DLD1 (cell line): ENCODE results near the gene TMPRSS11D.

Source experiments
- in situ Hi-C: cut with HindIII; loops from 2 replicates; pipeline ENCODE4 v1.10.0; 2017; ENCODE audit warnings: low sequenced_read_pairs

The TMPRSS11D gene

DNA sequence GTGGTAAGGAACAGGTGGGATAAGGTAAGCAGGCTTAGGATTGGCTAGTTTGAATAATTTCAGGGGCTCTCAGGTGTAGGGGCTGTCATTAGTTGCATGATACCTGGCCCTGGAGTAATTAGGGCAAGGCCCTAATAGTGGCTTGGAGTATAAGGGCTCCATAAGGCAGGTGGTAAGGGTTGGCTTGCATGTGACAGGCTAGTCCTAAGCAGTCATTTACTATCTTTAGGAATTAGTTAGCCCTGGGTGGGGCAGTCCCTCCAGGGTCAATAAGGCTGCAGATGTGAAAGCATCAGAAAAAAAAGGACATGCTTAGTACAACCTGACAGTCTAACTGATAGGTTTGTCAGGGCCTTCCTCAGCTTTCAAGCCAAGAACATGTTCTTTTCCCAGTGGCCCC lies 7.8 kb upstream of the TMPRSS11D start:
- in situ Hi-C loops = no loop called here

- in situ Hi-C loops = no loop called here
Observed at GRCh38 chr4:67886281-67886680, 2.5 kb upstream of the TMPRSS11D start.

GRCh38 chr4:67885762-67886161 lies 2.0 kb upstream of the TMPRSS11D start:
- in situ Hi-C loops = no loop called here

- in situ Hi-C loops = no loop called here
Observed at GRCh38 chr4:67884701-67885100, 899 bp upstream of the TMPRSS11D start.

DNA sequence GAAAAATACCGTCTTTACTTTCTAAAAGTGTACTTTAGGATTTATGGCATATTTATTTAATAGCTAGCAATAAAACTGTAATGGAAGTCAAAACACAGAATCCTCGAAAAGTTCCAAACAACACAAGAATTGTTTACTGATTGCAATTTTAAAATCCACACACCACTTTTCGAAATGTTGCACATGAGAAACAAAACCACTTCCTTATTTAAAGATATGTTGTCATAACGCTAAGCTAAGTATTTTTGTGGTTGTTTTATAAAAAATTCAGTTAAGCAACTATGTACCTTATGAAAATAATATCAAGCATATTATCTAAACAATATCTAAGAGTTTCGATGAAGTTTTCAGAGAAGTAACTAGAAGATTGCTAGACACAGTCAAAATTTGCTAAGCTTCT lies 344 bp downstream of the TMPRSS11D start:
- in situ Hi-C loops = no loop called here

- in situ Hi-C loops = no loop called here
Observed at GRCh38 chr4:67880866-67881610, 2.8 kb downstream of the TMPRSS11D start.

DNA sequence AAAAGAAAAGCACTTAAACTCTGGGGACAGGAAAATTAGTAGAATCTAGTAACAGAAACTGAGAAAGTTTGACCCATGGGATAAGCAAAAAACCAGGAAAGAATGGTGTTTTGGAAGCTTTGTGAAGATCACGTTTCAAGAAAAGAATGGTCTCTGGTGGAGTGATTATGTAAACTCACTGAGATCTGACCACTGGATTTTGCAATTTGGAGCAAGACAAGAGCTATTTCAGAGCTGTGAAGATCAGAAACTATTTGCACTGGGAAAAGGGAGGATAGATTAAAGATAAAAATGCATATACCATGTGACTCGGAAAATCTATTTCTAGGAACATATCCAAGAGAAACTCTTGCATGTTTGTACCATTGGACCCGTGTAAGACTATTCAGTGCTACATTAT lies 4.3 kb downstream of the TMPRSS11D start:
- in situ Hi-C loops = no loop called here

GRCh38 chr4:67877086-67877485 lies 6.7 kb downstream of the TMPRSS11D start:
- in situ Hi-C loops = no loop called here

DNA sequence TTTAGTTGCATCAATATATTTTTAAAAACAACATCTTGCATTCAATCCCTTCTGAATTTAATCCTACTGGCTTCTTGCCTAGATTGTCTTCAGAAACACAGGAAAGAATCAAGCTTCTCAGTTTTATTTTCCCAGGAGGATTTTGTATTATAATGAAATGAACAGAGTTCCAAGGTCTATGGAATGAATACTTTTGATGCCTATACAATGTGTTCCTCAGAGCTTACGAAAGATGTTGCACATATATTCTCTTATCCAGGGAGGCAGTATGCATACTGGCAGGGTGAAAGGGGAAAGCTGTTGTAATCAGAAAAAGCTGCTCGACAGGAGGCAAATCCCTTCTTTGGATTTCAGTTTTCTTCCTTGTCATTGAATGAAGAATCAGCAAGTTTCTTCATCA lies 8.8 kb downstream of the TMPRSS11D start:
- in situ Hi-C loops = no loop called here

DNA sequence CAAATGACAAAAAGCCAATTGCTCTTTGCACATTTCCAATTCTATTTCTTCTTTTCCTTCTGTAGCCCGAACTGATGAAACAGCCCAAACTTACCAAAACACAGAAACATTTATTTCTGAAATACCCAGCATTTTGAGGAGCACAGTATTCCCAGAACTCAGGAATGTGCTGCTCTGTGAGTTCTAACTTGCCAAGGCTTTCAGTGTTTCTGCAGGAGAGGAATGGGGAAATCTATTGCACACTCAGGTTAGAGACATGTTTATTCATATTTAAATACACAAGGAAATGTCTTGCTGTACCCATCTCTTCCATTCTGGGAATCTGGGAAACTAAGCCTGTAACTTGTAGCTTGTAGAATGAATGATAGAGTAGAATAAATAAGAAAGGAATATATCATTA lies 10.7 kb downstream of the TMPRSS11D start:
- in situ Hi-C loops = no loop called here

GRCh38 chr4:67871867-67872266 lies 11.9 kb downstream of the TMPRSS11D start:
- in situ Hi-C loops = no loop called here

DNA sequence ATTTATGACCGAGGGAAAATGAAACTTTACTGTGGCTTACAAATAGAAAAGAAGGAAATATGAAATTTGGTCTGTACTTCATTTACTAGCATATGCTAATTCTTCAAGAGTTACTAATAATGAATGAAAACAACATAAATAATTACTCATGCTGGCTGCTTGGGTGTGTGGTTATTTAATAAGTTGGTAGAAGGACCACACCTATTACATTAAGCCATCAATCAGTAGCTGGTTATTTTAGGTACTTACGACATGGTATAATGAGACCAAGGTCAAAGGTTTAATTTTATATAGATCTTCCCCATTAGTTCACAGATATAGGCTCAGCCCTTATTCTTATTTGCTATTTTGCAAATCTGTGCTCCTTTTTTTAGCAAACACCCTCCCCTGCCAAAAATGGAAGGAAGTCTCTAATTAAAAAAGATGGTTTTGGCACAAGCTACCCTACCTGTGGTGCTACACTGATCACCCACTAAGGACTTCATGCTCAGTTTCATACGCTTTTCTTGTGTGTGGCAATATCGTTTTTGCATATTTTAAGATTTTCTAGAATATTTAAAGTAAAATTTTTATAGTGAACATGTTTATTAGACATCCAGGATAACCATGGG lies 14.1 kb downstream of the TMPRSS11D start:
- in situ Hi-C loops = no loop called here

- in situ Hi-C loops = no loop called here
Observed at GRCh38 chr4:67861513-67861912, 22.3 kb downstream of the TMPRSS11D start.

DNA sequence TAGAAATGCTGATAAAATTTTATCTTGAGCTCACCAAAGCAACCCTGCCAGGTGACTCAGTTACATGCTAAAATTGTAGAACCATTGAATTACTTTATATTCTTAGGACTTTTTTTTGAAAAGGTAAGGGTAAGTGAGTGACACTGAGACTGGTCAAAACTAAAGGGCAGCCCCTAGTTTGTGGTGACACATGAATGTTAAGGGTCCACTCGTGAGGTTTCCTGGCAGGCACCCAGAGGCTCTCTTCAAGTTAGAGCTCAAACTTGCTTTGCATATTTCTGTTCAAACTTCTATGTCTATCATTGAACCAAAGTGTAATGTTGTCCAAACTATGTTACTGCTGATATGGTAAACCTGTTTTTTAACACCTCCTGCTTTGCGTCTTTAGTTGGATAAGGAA lies 30.5 kb downstream of the TMPRSS11D start:
- in situ Hi-C loops = no loop called here

- in situ Hi-C loops = no loop called here
Observed at GRCh38 chr4:67820903-67821302, 62.9 kb downstream of the TMPRSS11D start.

DNA sequence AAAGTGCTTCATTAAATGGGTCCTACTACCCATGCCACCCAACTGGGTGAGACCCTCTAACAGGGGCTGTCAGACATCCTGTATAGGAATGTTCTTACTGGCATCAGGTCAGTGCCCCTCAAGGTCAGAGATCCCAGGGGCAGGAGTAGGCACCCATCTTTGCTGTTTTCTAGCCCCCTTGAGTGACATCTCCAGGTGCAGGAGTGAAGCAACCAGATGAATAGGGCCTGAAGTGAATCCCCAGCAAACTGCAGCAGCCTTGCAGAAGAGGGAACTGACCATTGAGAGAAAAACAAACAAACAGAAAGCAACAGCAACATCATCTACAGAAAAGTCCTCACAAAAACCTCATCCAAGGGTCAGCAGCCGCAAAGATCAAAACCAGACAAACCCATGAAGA lies 73.8 kb downstream of the TMPRSS11D start:
- in situ Hi-C loops = no loop called here

GRCh38 chr4:67809502-67809901 lies 74.3 kb downstream of the TMPRSS11D start:
- in situ Hi-C loops = no loop called here

GRCh38 chr4:67796810-67797209 lies 87.0 kb downstream of the TMPRSS11D start:
- in situ Hi-C loops = no loop called here

GRCh38 chr4:67790721-67791120 lies 93.1 kb downstream of the TMPRSS11D start:
- in situ Hi-C loops = no loop called here

DNA sequence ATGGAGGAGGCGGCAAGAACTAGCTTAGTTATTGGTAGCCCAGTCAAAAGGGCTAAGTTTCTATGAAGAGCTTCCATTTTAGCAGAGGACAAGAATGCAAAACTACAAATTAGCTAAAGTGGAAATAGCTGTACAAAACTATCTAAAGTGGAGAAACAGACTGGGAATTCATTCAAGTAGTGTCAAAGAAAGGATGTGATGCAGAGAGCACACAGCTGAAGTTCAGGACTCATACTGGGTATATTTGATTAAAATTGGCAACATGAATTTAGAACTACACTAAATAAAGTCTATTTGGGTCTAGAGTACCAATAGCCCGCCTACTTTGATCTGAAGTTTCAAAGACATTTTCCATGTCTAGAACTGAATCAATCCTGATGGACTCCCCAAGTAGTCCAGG lies 96.5 kb downstream of the TMPRSS11D start:
- in situ Hi-C loops = no loop called here

DNA sequence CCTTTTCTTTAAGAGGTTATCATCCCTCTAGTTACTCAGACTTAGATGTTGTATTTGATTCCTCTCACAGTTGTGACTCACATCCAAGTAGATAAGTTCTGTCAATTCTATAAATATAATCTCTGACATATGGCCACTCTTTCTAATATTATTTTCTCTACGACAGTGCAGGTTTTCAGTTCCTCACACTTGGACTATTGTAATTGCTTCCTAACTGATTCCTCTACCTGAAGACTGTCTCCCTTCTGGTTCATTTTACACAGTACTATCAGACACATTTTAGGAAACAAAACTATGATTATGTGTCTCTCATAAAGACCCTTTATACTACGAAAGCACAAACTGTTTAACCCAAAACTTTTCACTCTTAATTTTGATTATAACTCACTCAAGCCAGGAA lies 98.3 kb downstream of the TMPRSS11D start:
- in situ Hi-C loops = no loop called here

GRCh38 chr4:67779631-67780030 lies 104.2 kb downstream of the TMPRSS11D start:
- in situ Hi-C loops = no loop called here

DNA sequence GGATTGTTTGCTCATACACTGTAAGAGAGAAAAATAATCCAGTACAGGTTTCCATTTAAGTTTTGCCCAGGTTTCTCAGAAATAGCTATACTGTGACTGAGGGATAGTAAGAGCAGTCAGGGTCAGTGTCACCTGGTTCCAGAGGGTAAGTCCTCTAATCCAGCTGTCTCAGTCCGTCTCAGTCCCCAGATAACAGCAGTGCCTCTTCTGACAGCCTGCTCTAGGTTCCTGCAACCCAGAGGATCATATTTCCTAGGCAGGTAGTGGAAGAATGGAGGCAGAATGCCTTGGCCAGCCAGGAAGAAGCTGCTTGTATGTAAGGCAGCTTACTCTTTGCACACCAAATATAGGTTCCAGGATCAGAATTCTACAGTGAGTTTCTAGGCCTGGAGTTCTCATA lies 107.1 kb downstream of the TMPRSS11D start:
- in situ Hi-C loops = no loop called here
